ENCODE results near the gene MGP. TPM values are rescaled to one million over a fixed set of nuclear protein-coding genes. Genes with fewer than 3 reads are reported as not detected.

MGP gene
- total and polyA plus RNA-seq, 2 of the 8 experiments (the other 6 are each of a cell fraction or from before 2014, with no cell fraction given), result not detected

GRCh38 chr12:14878488-14878887, 7.2 kb downstream of the MGP start:
- Histone ChIP-seq H3K23ac (ENCODE audit: insufficient read length) (no peak overlapping the region), H2BK15ac (ENCODE audit: low read length) (no peak overlapping the region), H3K56ac (replicated peaks; ENCODE audit: insufficient read length, low read depth, low read length) (no peak overlapping the region), H2BK120ac (replicated peaks; ENCODE audit: low read depth, low read length) (no peak overlapping the region), H3K79me1 (ENCODE audit: low read depth, low read length) (no peaks in the 10 kb centered on the region), H3K36me3 (ENCODE audit: control insufficient read depth in 2 of 4, insufficient read depth in 4 of 4, low read length in 3 of 4) (no peaks in the 10 kb centered on the region), H3K4me1 (replicated peaks in 1 of 4; ENCODE audit: control insufficient read depth in 3 of 4, insufficient read depth in 4 of 4, low read length in 3 of 4) (no peaks in the 10 kb centered on the region), H2AFZ (ENCODE audit: low read length) (no peak overlapping the region), H2BK5ac (ENCODE audit: low read depth, low read length) (no peak overlapping the region), H3K18ac (ENCODE audit: extremely low read depth, low read length) (no peak overlapping the region), H3K79me2 (ENCODE audit: control insufficient read depth in 1 of 2, insufficient read depth in 2 of 2, low read length in 2 of 2) (no peaks in the 10 kb centered on the region), H3K4me3 (ENCODE audit: extremely low read depth in 1 of 4, insufficient read depth in 2 of 4, low read depth in 3 of 4, low read length in 4 of 4) (no peak overlapping the region), H3K23me2 (ENCODE audit: low read depth, low read length) (no peaks in the 10 kb centered on the region), H3K4me2 (ENCODE audit: insufficient read depth in 1 of 2, low read depth in 2 of 2, low read length in 2 of 2) (no peak overlapping the region), H2AK5ac (ENCODE audit: low read depth, low read length) (no peak overlapping the region), H3K27ac (ENCODE audit: low read depth, low read length) (no peak overlapping the region), H4K20me1 (replicated peaks in 1 of 2; ENCODE audit: control insufficient read depth in 1 of 2, insufficient read depth in 2 of 2, low read length in 2 of 2) (no peaks in the 10 kb centered on the region), H4K5ac (ENCODE audit: insufficient read length, low read depth, low read length) (no peak overlapping the region), H3K27me3 (replicated peaks in 1 of 4; ENCODE audit: control insufficient read depth in 3 of 4, extremely low read depth in 1 of 4, insufficient read depth in 3 of 4, low read length in 3 of 4) (no peaks in the 10 kb centered on the region), H3K4ac (replicated peaks; ENCODE audit: insufficient read length, low read depth, low read length) (no peak overlapping the region), H2BK20ac (ENCODE audit: low read length) (no peak overlapping the region), H3K9ac (replicated peaks in 1 of 4; ENCODE audit: extremely low read depth in 1 of 4, low read depth in 3 of 4, low read length in 3 of 4) (no peak overlapping the region), H4K8ac (ENCODE audit: extremely low read depth, insufficient read depth, low read length) (no peak overlapping the region), H4K91ac (replicated peaks; ENCODE audit: insufficient read length, low read length) (no peak overlapping the region), H3K9me3 (ENCODE audit: insufficient read depth in 2 of 2, low read depth in 1 of 2, low read length in 1 of 2) (no peaks in the 10 kb centered on the region), H2BK12ac (ENCODE audit: low read depth, low read length) (no peak overlapping the region), H3K14ac (ENCODE audit: insufficient read length) (no peak overlapping the region)
- ChIA-PET CTCF (ENCODE audit: partially characterized antibody) (interaction anchor here (1.0 to 1.5 kb wide), 3 partner anchors 8 to 117 kb away, joined by 3 to 6 read pairs (median 4); no protein-coding TSS in a partner anchor), POLR2A (ENCODE audit: partially characterized antibody) (interaction anchor here (1.1 kb wide), 1 partner anchor 9 kb away, joined by 5 read pairs; no protein-coding TSS in a partner anchor)
- no peak for DNase-seq (ENCODE audit: low read depth in 1 of 2, low spot score in 2 of 2)
- FAIRE-seq, result no peak
- WGBS, 2 experiments (ENCODE audit: extremely low coverage in 1 of 2, insufficient coverage in 1 of 2, insufficient read length in 1 of 2, insufficient replicate concordance in 2 of 2, low coverage in 1 of 2, low lambda C conversion rate in 2 of 2, missing lambda C conversion rate in 1 of 2), result 88% methylated on average over 1 of the region's 1 CpG; no CpG with 5 or more reads in 1 of the 2 experiments
- TF ChIP-seq PHF8 (conservative IDR thresholded peaks at IDR 0.05; ENCODE audit: low read depth, low read length), result no peak
- no peak for TF ChIP-seq CTBP2 (IDR thresholded peaks at IDR 0.05; ENCODE audit: borderline replicate concordance, insufficient read depth, insufficient read length, low read length)
- TF ChIP-seq CREB1 (IDR thresholded peaks at IDR 0.05), result no peak
- TF ChIP-seq SUZ12 (IDR thresholded peaks at IDR 0.05; ENCODE audit: low read length), result no peak
- no peak for TF ChIP-seq TAF1 (IDR thresholded peaks at IDR 0.05; ENCODE audit: low read depth, low read length)
- no peak for TF ChIP-seq TCF12 (IDR thresholded peaks at IDR 0.05; ENCODE audit: low read depth, low read length)
- no peak for TF ChIP-seq CBX8 (IDR thresholded peaks at IDR 0.05; ENCODE audit: borderline replicate concordance, low read depth, low read length)
- TF ChIP-seq RFX5 (IDR thresholded peaks at IDR 0.05; ENCODE audit: borderline replicate concordance, low read depth, low read length), result no peak
- TF ChIP-seq ATF2 (IDR thresholded peaks at IDR 0.05; ENCODE audit: low read length), result no peak
- no peak for TF ChIP-seq NANOG (IDR thresholded peaks at IDR 0.05; ENCODE audit: insufficient read depth, low read depth, low read length, poor library complexity, severe bottlenecking)
- TF ChIP-seq BRCA1 (IDR thresholded peaks at IDR 0.05; ENCODE audit: low read depth, low read length), result no peak
- no peak for TF ChIP-seq SIN3A (conservative IDR thresholded peaks at IDR 0.05 in 1 of 2, IDR thresholded peaks at IDR 0.05 in 1 of 2; ENCODE audit: low read depth in 1 of 2, low read length in 2 of 2)

Measured in H1 (cell line).